K562 (cell line): ENCODE data around the gene PCSK6. TPM values are rescaled to one million over a fixed set of nuclear protein-coding genes. Genes with fewer than 3 reads are reported as not detected.

Experiments
- IFI16 ChIP-seq: fragments of 250-450 bp; sonication (Bioruptor Pico); IDR thresholded peaks from 2 replicates; pipeline ENCODE4 v2.1.2; 2022; ENCODE audit warnings: mild to moderate bottlenecking, inconsistent platforms
- KAT7 ChIP-seq: sonication (generic); formaldehyde crosslinking; IDR thresholded peaks from 2 replicates; pipeline ENCODE4 v1.8.0; 2022; ENCODE audit warnings: missing genetic modification reagents, mild to moderate bottlenecking, borderline replicate concordance
- MTA2 ChIP-seq: fragments of 450-650 bp; IDR thresholded peaks from 2 replicates; pipeline ENCODE4 v1.6.1; 2016; ENCODE audit warnings: low read depth
- NFIC ChIP-seq: fragments of 450-650 bp; IDR thresholded peaks from 2 replicates; pipeline ENCODE4 v1.6.1; 2017; ENCODE audit warnings: mild to moderate bottlenecking, inconsistent platforms
- NR3C1 ChIP-seq: sonication (generic); formaldehyde crosslinking; IDR thresholded peaks from 2 replicates; pipeline ENCODE4 v1.8.1; 2022; ENCODE audit warnings: missing genetic modification reagents
- PCBP2 ChIP-seq: fragments of 200-400 bp; formaldehyde crosslinking; IDR thresholded peaks from 2 replicates; pipeline ENCODE4 v1.6.1; 2018; ENCODE audit warnings: low read length, low read depth, mild to moderate bottlenecking, moderate library complexity; ENCODE audit not compliant: poor library complexity, severe bottlenecking
- PHF20 ChIP-seq: fragments of 450-650 bp; IDR thresholded peaks from 2 replicates; pipeline ENCODE4 v1.6.1; 2018; ENCODE audit not compliant: partially characterized antibody
- RFX7 ChIP-seq: fragments of 250-450 bp; sonication (Bioruptor Pico); IDR thresholded peaks from 2 replicates; pipeline ENCODE4 v1.5.1; 2021; ENCODE audit warnings: mild to moderate bottlenecking
- SRSF7 ChIP-seq: fragments of 200-400 bp; formaldehyde crosslinking; optimal IDR thresholded peaks from 2 replicates; pipeline ENCODE3; 2017; ENCODE audit warnings: mild to moderate bottlenecking, low read depth, low read length
- ZNF121 ChIP-seq: sonication (generic); formaldehyde crosslinking; conservative IDR thresholded peaks from 2 replicates; pipeline ENCODE4 v1.8.0; 2022; ENCODE audit warnings: missing genetic modification reagents
- polyA plus RNA-seq, 8 experiments: library from polyadenylated mRNA; depleted of rRNA in 4 of 8; stranded (reverse) in 5 of 8; unstranded in 3 of 8; fragments of >200 nt; fragmentation: Nextera tagmentation in 2 of 8; fragmentation: Illumina TruSeq in 1 of 8; extraction: Ambion mirVana in 2 of 8; extraction: Trizol in 1 of 8; gene quantifications; 2 replicates each; pipeline versions ENCODE4 v1.2.1 to v1.2.3, GENCODE V29; 2011 to 2014; ENCODE audit warnings: inconsistent platforms in 1 of 8, missing spikeins in 1 of 8
- total RNA-seq, 7 experiments: library from RNA; depleted of rRNA in 6 of 7; stranded (reverse); fragments of >200 nt in 6 of 7; fragmentation: Illumina TruSeq in 2 of 7; extraction: Trizol in 2 of 7; gene quantifications; 2 replicates each; pipeline versions ENCODE4 v1.2.1 to v1.2.3, GENCODE V29; 2011 to 2021; ENCODE audit warnings: low replicate concordance in 1 of 7
- TF ChIP-seq, protein P1 (sequence below): IDR thresholded peaks from 3 replicates; pipeline ENCODE4 v1.6.1; 2011; ENCODE audit warnings: borderline replicate concordance, mild to moderate bottlenecking, moderate library complexity; ENCODE audit not compliant: insufficient read length; ENCODE audit errors: extremely low read depth
- TF ChIP-seq, protein P2 (sequence below), 2 experiments: fragments of 150-350 bp in 1 of 2; IDR thresholded peaks; 2 replicates each; pipeline ENCODE4 v1.6.1; 2012 to 2016; ENCODE audit warnings: low read depth in 2 of 2, low read length in 2 of 2, mild to moderate bottlenecking in 1 of 2, moderate library complexity in 1 of 2
- TF ChIP-seq, protein P3 (sequence below), 2 experiments: IDR thresholded peaks; 2 replicates each; pipeline ENCODE4 v1.6.1; 2012; ENCODE audit warnings: improper control_type of control experiment in 2 of 2, low read depth in 2 of 2, low read length in 2 of 2, borderline replicate concordance in 1 of 2
- TF ChIP-seq, protein P4 (sequence below): fragments of 450-650 bp; IDR thresholded peaks from 2 replicates; pipeline ENCODE4 v1.6.1; 2016; ENCODE audit warnings: borderline replicate concordance

PCSK6 gene
- total and polyA plus RNA-seq, 9 of the 15 experiments (the other 6 are each of a cell fraction or from before 2014, with no cell fraction given) = 2.2 to 32.6 (median 14.5) TPM

DNA sequence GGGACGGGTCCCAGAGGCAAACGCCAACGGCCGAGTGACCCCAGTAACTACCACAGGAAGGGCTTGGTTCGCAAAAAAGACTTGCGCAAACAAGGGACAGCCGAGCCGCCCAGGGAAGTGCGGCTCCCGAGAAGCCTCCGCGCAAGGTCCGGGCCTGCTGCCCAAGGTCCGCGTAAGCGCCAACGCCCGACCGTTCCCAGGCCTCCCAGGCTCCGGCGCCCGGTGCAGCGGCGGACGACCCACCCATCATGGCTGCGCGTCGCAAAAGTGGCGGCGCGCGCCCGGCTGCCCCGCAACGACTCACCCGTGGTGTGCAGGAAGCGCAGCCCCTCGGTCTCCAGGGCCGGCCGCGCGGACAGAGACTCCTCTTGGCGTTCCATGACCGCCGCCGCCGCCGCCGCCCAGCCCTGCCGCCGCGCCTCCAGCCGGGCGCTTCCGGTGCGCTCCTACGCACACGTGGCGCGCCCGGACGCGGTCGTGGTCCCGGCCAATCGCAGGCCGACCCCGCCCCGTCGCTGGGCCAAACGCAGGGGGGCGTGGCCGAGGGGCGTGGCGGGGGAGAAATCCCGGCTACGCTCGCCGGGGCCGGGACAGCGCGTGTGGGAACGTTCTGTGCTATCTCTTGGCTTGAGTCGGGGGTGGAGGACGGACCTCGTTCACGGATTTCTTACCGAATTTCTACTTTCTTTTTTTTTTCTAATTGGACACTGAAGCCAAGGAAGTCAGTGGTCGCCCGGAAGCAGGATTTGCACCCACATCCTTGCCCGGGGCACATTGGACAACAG lies 212.3 kb downstream of the PCSK6 start, which contains the start of gene SELENOS (continued):
- TF ChIP-seq, protein P1, sequence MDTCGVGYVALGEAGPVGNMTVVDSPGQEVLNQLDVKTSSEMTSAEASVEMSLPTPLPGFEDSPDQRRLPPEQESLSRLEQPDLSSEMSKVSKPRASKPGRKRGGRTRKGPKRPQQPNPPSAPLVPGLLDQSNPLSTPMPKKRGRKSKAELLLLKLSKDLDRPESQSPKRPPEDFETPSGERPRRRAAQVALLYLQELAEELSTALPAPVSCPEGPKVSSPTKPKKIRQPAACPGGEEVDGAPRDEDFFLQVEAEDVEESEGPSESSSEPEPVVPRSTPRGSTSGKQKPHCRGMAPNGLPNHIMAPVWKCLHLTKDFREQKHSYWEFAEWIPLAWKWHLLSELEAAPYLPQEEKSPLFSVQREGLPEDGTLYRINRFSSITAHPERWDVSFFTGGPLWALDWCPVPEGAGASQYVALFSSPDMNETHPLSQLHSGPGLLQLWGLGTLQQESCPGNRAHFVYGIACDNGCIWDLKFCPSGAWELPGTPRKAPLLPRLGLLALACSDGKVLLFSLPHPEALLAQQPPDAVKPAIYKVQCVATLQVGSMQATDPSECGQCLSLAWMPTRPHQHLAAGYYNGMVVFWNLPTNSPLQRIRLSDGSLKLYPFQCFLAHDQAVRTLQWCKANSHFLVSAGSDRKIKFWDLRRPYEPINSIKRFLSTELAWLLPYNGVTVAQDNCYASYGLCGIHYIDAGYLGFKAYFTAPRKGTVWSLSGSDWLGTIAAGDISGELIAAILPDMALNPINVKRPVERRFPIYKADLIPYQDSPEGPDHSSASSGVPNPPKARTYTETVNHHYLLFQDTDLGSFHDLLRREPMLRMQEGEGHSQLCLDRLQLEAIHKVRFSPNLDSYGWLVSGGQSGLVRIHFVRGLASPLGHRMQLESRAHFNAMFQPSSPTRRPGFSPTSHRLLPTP = no peak
- TF ChIP-seq NFIC (0 out of 2 replicates have a peak, but pooled peaks have one; percentile 18), ZNF121 (CRISPR knock-in tag) (no peak), PCBP2 (no peak), RFX7 (CRISPR knock-in tag) (no peak), PHF20 (peak; percentile 60), SRSF7 (no peak), MTA2 (no peak), KAT7 (CRISPR knock-in tag) (0 out of 2 replicates have a peak, but pooled peaks have one; percentile 43), NR3C1 (0 out of 2 replicates have a peak, but pooled peaks have one; percentile 52), IFI16 (CRISPR knock-in tag) (no peak)
- TF ChIP-seq, protein P2, sequence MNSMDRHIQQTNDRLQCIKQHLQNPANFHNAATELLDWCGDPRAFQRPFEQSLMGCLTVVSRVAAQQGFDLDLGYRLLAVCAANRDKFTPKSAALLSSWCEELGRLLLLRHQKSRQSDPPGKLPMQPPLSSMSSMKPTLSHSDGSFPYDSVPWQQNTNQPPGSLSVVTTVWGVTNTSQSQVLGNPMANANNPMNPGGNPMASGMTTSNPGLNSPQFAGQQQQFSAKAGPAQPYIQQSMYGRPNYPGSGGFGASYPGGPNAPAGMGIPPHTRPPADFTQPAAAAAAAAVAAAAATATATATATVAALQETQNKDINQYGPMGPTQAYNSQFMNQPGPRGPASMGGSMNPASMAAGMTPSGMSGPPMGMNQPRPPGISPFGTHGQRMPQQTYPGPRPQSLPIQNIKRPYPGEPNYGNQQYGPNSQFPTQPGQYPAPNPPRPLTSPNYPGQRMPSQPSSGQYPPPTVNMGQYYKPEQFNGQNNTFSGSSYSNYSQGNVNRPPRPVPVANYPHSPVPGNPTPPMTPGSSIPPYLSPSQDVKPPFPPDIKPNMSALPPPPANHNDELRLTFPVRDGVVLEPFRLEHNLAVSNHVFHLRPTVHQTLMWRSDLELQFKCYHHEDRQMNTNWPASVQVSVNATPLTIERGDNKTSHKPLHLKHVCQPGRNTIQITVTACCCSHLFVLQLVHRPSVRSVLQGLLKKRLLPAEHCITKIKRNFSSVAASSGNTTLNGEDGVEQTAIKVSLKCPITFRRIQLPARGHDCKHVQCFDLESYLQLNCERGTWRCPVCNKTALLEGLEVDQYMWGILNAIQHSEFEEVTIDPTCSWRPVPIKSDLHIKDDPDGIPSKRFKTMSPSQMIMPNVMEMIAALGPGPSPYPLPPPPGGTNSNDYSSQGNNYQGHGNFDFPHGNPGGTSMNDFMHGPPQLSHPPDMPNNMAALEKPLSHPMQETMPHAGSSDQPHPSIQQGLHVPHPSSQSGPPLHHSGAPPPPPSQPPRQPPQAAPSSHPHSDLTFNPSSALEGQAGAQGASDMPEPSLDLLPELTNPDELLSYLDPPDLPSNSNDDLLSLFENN (IDR thresholded peaks at IDR 0.05; ENCODE audit: low read depth in 2 of 2, low read length in 2 of 2) = no peak
- TF ChIP-seq, protein P3, sequence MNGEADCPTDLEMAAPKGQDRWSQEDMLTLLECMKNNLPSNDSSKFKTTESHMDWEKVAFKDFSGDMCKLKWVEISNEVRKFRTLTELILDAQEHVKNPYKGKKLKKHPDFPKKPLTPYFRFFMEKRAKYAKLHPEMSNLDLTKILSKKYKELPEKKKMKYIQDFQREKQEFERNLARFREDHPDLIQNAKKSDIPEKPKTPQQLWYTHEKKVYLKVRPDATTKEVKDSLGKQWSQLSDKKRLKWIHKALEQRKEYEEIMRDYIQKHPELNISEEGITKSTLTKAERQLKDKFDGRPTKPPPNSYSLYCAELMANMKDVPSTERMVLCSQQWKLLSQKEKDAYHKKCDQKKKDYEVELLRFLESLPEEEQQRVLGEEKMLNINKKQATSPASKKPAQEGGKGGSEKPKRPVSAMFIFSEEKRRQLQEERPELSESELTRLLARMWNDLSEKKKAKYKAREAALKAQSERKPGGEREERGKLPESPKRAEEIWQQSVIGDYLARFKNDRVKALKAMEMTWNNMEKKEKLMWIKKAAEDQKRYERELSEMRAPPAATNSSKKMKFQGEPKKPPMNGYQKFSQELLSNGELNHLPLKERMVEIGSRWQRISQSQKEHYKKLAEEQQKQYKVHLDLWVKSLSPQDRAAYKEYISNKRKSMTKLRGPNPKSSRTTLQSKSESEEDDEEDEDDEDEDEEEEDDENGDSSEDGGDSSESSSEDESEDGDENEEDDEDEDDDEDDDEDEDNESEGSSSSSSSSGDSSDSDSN (IDR thresholded peaks at IDR 0.05; ENCODE audit: borderline replicate concordance in 1 of 2, low read depth in 2 of 2, low read length in 2 of 2) = 0 out of 4 replicates have a peak, but pooled peaks of 1 of the 2 experiments have one; percentile 40
- TF ChIP-seq, protein P4, sequence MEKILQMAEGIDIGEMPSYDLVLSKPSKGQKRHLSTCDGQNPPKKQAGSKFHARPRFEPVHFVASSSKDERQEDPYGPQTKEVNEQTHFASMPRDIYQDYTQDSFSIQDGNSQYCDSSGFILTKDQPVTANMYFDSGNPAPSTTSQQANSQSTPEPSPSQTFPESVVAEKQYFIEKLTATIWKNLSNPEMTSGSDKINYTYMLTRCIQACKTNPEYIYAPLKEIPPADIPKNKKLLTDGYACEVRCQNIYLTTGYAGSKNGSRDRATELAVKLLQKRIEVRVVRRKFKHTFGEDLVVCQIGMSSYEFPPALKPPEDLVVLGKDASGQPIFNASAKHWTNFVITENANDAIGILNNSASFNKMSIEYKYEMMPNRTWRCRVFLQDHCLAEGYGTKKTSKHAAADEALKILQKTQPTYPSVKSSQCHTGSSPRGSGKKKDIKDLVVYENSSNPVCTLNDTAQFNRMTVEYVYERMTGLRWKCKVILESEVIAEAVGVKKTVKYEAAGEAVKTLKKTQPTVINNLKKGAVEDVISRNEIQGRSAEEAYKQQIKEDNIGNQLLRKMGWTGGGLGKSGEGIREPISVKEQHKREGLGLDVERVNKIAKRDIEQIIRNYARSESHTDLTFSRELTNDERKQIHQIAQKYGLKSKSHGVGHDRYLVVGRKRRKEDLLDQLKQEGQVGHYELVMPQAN = peak; percentile 52; the same call in 1 of the 2 replicates
